Esophagus muscularis mucosa (tissue), 3 donors: ENCODE measurements around the gene ZNF24.

ENCODE experiments used
- CTCF ChIP-seq, 3 experiments: fragments of 200-600 bp in 2 of 3; fragments of 450-650 bp in 1 of 3; sonication (generic) in 2 of 3; IDR thresholded peaks; one replicate each; pipeline ENCODE4 v1.5.1; 2017 to 2019; ENCODE audit warnings: antibody characterized with exemption in 3 of 3, mild to moderate bottlenecking in 2 of 3, moderate library complexity in 1 of 3
- POLR2A ChIP-seq: fragments of 450-650 bp; IDR thresholded peaks from one replicate; pipeline ENCODE4 v1.6.1; 2017; ENCODE audit warnings: antibody characterized with exemption, moderate library complexity, mild to moderate bottlenecking, low read depth
- POLR2AphosphoS5 ChIP-seq, 2 donors: sonication (generic); formaldehyde crosslinking; IDR thresholded peaks; one replicate each; pipeline ENCODE4 v1.6.1; 2017; ENCODE audit warnings: antibody characterized with exemption in 2 of 2

DNA sequence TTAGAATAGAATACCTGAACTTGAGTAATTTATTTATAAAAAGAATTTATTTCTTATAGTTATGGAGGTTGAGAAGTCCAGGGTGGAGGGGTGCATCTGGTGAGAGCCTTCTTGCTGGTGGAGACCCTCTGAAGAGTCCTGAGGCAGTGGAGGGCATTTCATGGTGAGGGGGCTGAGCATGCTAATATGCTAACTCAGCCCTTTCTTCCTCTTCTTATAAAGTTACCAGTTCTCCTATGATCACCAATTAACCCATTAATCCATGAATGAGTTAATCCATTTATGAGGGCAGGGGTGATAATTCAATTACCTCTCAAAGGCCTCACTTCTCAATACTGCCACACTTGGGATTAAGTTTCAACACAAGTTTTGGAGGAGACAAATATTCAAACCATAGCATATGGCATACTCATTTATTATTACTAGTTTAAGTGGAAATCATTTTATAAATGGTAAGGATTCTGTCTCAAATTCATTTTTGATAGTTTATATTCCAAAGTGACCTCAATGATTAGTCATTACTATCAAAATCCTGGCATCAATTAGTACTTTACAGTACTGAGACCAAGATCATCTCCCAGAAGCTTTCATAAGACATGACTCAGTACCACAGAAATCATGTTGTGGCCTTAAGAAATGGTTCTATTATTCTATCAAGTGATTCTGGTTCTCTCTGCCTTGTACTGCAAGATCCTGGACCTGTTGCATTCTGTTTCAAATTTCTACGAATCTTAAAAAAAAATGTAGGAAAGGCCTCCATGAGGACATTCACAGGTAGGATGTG is 27.4 kb upstream of the ZNF24 start:
- no peak for TF ChIP-seq CTCF (IDR thresholded peaks at IDR 0.05)
- no peak for TF ChIP-seq POLR2AphosphoS5 (IDR thresholded peaks at IDR 0.05)
- no peak for TF ChIP-seq POLR2A
